NCI-H345 (cell line): ENCODE data around the gene TMCC1.
"Not testable (repeated sequence)": the region's sequence is repeated elsewhere in the genome, so short reads cannot be mapped to it uniquely, and the experiment has no call there.

Experiments used
- DNase-seq: peaks from one replicate; lab custom pipeline; 2025; lab: John Stamatoyannopoulos, UW

Gene TMCC1

GRCh38 chr3:129893581-129894070, at the start of gene TMCC1:
TMCC1 (minus strand) TSS chr3:129893711.
- DNase-seq = peak; percentile 89

GRCh38 chr3:129943020-129943419, 49.5 kb upstream of the TMCC1 start:
- no peak for DNase-seq

GRCh38 chr3:129942296-129942695, 48.8 kb upstream of the TMCC1 start:
- peak; percentile 48 for DNase-seq

- no peak for DNase-seq
Measured at GRCh38 chr3:129940086-129940485, 46.6 kb upstream of the TMCC1 start.

GRCh38 chr3:129938140-129938930, 44.8 kb upstream of the TMCC1 start:
- no peak for DNase-seq

- DNase-seq = no peak
Measured at GRCh38 chr3:129937717-129938116, 44.2 kb upstream of the TMCC1 start.

- DNase-seq = peak; percentile 38
Measured at GRCh38 chr3:129936757-129937156, 43.2 kb upstream of the TMCC1 start.

- peak; percentile 33 for DNase-seq
Measured at GRCh38 chr3:129934234-129935123, 41.0 kb upstream of the TMCC1 start.

GRCh38 chr3:129933471-129933870, 40.0 kb upstream of the TMCC1 start:
- no peak for DNase-seq

GRCh38 chr3:129929383-129929782, 35.9 kb upstream of the TMCC1 start:
- no peak for DNase-seq

GRCh38 chr3:129927072-129927471, 33.6 kb upstream of the TMCC1 start:
- DNase-seq = no peak

- no peak for DNase-seq
Measured at GRCh38 chr3:129919806-129920205, 26.3 kb upstream of the TMCC1 start.

GRCh38 chr3:129919357-129919756, 25.8 kb upstream of the TMCC1 start:
- no peak for DNase-seq

- DNase-seq = no peak
Measured at GRCh38 chr3:129918461-129918860, 24.9 kb upstream of the TMCC1 start.

- no peak for DNase-seq
Measured at GRCh38 chr3:129917423-129918007, 24.0 kb upstream of the TMCC1 start.

- no peak for DNase-seq
Measured at GRCh38 chr3:129913618-129914017, 20.1 kb upstream of the TMCC1 start.

- DNase-seq = no peak
Measured at GRCh38 chr3:129911261-129911861, 17.9 kb upstream of the TMCC1 start.

- not testable (repeated sequence) for DNase-seq
Measured at GRCh38 chr3:129909235-129909634, 15.7 kb upstream of the TMCC1 start.

GRCh38 chr3:129908417-129908816, 14.9 kb upstream of the TMCC1 start:
- no peak for DNase-seq

GRCh38 chr3:129901272-129901671, 7.8 kb upstream of the TMCC1 start:
- DNase-seq = not testable (repeated sequence)

- DNase-seq = no peak
Measured at GRCh38 chr3:129897026-129897425, 3.5 kb upstream of the TMCC1 start.
